Mesenchymal stem cell (in vitro differentiated cells and primary cell): ENCODE results near the gene SMIM12.

Source experiments
- DNase-seq: peaks from one replicate; pipeline ENCODE4 v3.0.0-alpha.2; 2013
- H2AFZ ChIP-seq: one replicate; pipeline ENCODE4 v1.6.1; 2013; ENCODE audit warnings: low read depth, mild to moderate bottlenecking, control low read depth, inconsistent platforms, low read length, moderate library complexity
- H2AK5ac ChIP-seq: 2 replicates; pipeline ENCODE4 v1.6.1; 2013; ENCODE audit warnings: low read length, moderate library complexity, mild to moderate bottlenecking, inconsistent platforms; ENCODE audit not compliant: severe bottlenecking
- H2BK120ac ChIP-seq: one replicate; pipeline ENCODE4 v1.6.1; 2013; ENCODE audit warnings: low read depth, mild to moderate bottlenecking, inconsistent platforms, low read length, moderate library complexity
- H2BK12ac ChIP-seq, 2 experiments: one replicate each; pipeline ENCODE4 v1.6.1; 2013; ENCODE audit warnings: inconsistent platforms in 2 of 2, low read length in 2 of 2, mild to moderate bottlenecking in 2 of 2, moderate library complexity in 2 of 2, control low read depth in 1 of 2
- H2BK15ac ChIP-seq: one replicate; pipeline ENCODE4 v1.6.1; 2013; ENCODE audit warnings: mild to moderate bottlenecking, low read depth, inconsistent platforms; ENCODE audit not compliant: poor library complexity, severe bottlenecking
- H2BK5ac ChIP-seq: 2 replicates; pipeline ENCODE4 v1.6.1; 2013; ENCODE audit warnings: low read depth, mild to moderate bottlenecking, low read length, control low read depth, inconsistent platforms; ENCODE audit not compliant: poor library complexity, severe bottlenecking
- H3K14ac ChIP-seq, 2 experiments: one replicate each; pipeline ENCODE4 v1.6.1; 2013; ENCODE audit warnings: inconsistent platforms in 2 of 2, low read length in 2 of 2, control low read depth in 1 of 2, mild to moderate bottlenecking in 1 of 2, moderate library complexity in 1 of 2
- H3K18ac ChIP-seq, 2 experiments: one replicate each; pipeline ENCODE4 v1.6.1; 2013; ENCODE audit warnings: inconsistent platforms in 2 of 2, low read length in 2 of 2, control low read depth in 1 of 2, low read depth in 1 of 2, mild to moderate bottlenecking in 1 of 2
- H3K23ac ChIP-seq, 2 experiments: one replicate each; pipeline ENCODE4 v1.6.1; 2013; ENCODE audit warnings: inconsistent platforms in 2 of 2, low read length in 2 of 2, mild to moderate bottlenecking in 2 of 2, moderate library complexity in 2 of 2, control low read depth in 1 of 2
- H3K27ac ChIP-seq: 2 replicates; pipeline ENCODE4 v1.5.1; 2013; ENCODE audit warnings: mild to moderate bottlenecking, moderate library complexity, low read length, control low read depth, inconsistent platforms; ENCODE audit not compliant: poor library complexity, severe bottlenecking
- H3K27me3 ChIP-seq, 2 experiments: 2 replicates each; pipeline versions ENCODE4 v1.6.1 to v1.7.0; 2013; ENCODE audit warnings: low read length in 2 of 2, mild to moderate bottlenecking in 2 of 2, moderate library complexity in 2 of 2, control low read depth in 1 of 2, inconsistent platforms in 1 of 2; ENCODE audit not compliant: control insufficient read depth in 1 of 2, insufficient read depth in 1 of 2
- H3K36me3 ChIP-seq, 2 experiments: 2 replicates each; pipeline versions ENCODE4 v1.6.1 to v1.7.0; 2013; ENCODE audit warnings: low read length in 2 of 2, control low read depth in 1 of 2, inconsistent platforms in 1 of 2, low read depth in 1 of 2, mild to moderate bottlenecking in 1 of 2; ENCODE audit not compliant: insufficient read depth in 2 of 2, control insufficient read depth in 1 of 2
- H3K4ac ChIP-seq, 2 experiments: one replicate each; pipeline ENCODE4 v1.6.1; 2013; ENCODE audit warnings: inconsistent platforms in 2 of 2, low read length in 2 of 2, mild to moderate bottlenecking in 2 of 2, moderate library complexity in 2 of 2, control low read depth in 1 of 2, low read depth in 1 of 2
- H3K4me1 ChIP-seq: 2 replicates; pipeline ENCODE4 v1.6.1; 2013; ENCODE audit warnings: low read depth, low read length, control low read depth; ENCODE audit not compliant: control insufficient read depth, insufficient read depth
- H3K4me2 ChIP-seq: 2 replicates; pipeline ENCODE4 v1.6.1; 2013; ENCODE audit warnings: low read length, mild to moderate bottlenecking, inconsistent platforms; ENCODE audit not compliant: poor library complexity, severe bottlenecking
- H3K4me3 ChIP-seq, 2 experiments: 2 replicates each; pipeline versions ENCODE4 v1.5.1 to v1.7.0; 2013; ENCODE audit warnings: low read length in 2 of 2, mild to moderate bottlenecking in 2 of 2, control low read depth in 1 of 2, low read depth in 1 of 2; ENCODE audit not compliant: insufficient read depth in 1 of 2
- H3K79me1 ChIP-seq: replicated peaks from 2 replicates; pipeline ENCODE4 v1.6.1; 2013; ENCODE audit warnings: mild to moderate bottlenecking, control low read depth, low read length, inconsistent platforms; ENCODE audit not compliant: poor library complexity, severe bottlenecking
- H3K9ac ChIP-seq: 2 replicates; pipeline ENCODE4 v1.7.0; 2013; ENCODE audit warnings: mild to moderate bottlenecking, low read length, moderate library complexity
- H3K9me3 ChIP-seq: 2 replicates; pipeline ENCODE4 v1.7.0; 2013; ENCODE audit warnings: mild to moderate bottlenecking, low read length; ENCODE audit not compliant: control insufficient read depth
- H4K8ac ChIP-seq: one replicate; pipeline ENCODE4 v1.6.1; 2013; ENCODE audit warnings: inconsistent platforms, mild to moderate bottlenecking, low read length, moderate library complexity
- H4K91ac ChIP-seq: one replicate; pipeline ENCODE4 v1.6.1; 2013; ENCODE audit warnings: mild to moderate bottlenecking, low read length, inconsistent platforms
- WGBS: methylation state at CpG from one replicate; pipeline ENCODE4 v1.1.7; 2013; ENCODE audit warnings: mixed read lengths; 5-methylcytosine and 5-hydroxymethylcytosine counted together

SMIM12 gene

GRCh38 chr1:34869760-34870159 is 10.2 kb upstream of the SMIM12 start:
- Histone ChIP-seq H3K27ac (no peak overlapping the region), H3K9ac (no peak overlapping the region), H3K4ac (no peak overlapping the region), H2BK5ac (no peak overlapping the region), H2AK5ac (no peak overlapping the region), H4K91ac (no peak overlapping the region), H3K4me2 (no peak overlapping the region), H3K79me1 (no peaks in the 10 kb centered on the region), H3K36me3 (no peaks in the 10 kb centered on the region), H4K8ac (no peak overlapping the region), H2BK120ac (no peak overlapping the region), H3K18ac (no peak overlapping the region), H3K4me3 (no peak overlapping the region), H3K14ac (no peak overlapping the region), H3K4me1 (peaks cover 12% of the 10 kb centered on the region), H3K9me3 (peaks cover 4% of the 10 kb centered on the region), H3K23ac (no peak overlapping the region), H2AFZ (no peak overlapping the region), H3K27me3 (peaks cover 60 to 74% of the 10 kb centered on the region in 2 experiments), H2BK12ac (no peak overlapping the region), H2BK15ac (no peak overlapping the region)
- no peak for DNase-seq
- WGBS: 87% methylated on average over 4 of the region's 4 CpGs

DNA sequence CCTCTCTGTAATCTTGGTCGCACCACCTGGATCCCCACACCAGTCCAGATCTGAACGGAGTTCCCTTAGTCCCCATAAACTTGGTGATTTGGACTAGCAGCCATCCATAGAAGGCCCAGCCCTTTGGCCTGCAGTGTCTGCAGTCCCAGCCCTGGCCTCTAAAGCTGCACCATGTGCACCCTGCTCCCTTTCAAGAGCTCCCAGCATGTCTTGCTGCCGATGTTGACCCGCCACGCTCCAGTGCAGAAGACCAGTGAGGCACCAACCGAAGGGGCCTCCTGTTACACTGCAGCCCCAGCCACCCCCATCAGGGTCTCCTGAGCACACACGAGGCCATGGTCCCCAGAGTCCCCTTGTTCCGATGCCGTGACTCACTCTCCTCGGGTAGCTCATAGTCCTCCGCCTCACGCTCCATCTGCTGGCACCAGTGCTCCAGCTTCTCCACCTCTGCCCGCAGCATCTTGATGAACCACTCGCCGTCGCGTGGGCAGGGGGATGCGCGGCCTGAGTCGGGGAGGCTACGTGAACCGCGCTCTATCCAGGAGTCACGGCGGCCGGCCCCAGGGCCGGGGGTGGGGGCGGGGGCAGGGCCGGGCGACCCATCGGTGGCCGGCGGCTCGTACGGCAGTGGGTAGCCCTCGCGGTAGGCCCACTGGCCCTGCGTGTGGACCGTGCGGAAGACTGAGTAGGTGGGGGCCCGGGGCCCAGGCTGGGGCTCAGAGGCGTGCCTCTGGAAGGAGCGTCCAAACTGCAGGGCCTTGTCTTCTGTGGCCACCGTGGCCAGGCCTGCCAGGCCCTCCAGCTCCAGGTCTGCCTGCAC is 8.9 kb upstream of the SMIM12 start:
- no peaks in the 10 kb centered on the region for H3K36me3 ChIP-seq
- no peak overlapping the region for H3K9ac ChIP-seq
- no peak overlapping the region for H2BK120ac ChIP-seq
- H3K4me2 ChIP-seq: no peak overlapping the region
- no peak overlapping the region for H2BK5ac ChIP-seq
- 93% methylated on average over 34 of the region's 44 CpGs for WGBS
- no peak overlapping the region for H3K14ac ChIP-seq
- H3K23ac ChIP-seq: no peak overlapping the region
- no peak overlapping the region for H4K91ac ChIP-seq
- H3K27ac ChIP-seq: no peak overlapping the region
- H3K4ac ChIP-seq: no peak overlapping the region
- H3K79me1 ChIP-seq: no peaks in the 10 kb centered on the region
- no peaks in the 10 kb centered on the region for H3K9me3 ChIP-seq
- H3K27me3 ChIP-seq: peaks cover 60 to 71% of the 10 kb centered on the region in 2 experiments
- H2BK15ac ChIP-seq: no peak overlapping the region
- H3K18ac ChIP-seq: no peak overlapping the region
- H4K8ac ChIP-seq: no peak overlapping the region
- no peak overlapping the region for H2AFZ ChIP-seq
- H2AK5ac ChIP-seq: no peak overlapping the region
- H3K4me1 ChIP-seq: peaks cover 12% of the 10 kb centered on the region
- no peak overlapping the region for H3K4me3 ChIP-seq
- H2BK12ac ChIP-seq: no peak overlapping the region
- no peak for DNase-seq

DNA sequence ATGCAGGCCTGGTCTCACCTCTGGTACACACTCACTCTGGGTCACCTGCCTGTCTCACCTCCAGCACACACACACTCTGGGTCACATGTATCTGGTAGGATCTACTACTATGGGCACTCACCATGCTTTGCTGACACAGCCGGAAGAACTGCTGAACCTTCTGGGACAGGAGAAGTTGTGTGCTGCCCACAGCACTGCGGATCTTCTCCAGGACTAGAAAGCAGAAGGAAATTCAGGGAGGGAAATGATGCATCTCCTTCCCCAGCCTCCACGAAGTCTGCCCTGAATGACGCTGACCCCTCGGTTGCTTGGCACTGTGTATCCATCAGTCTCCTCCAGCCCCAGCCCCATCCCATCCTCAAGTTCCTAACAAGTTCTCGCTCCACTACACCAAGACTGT is 7.9 kb upstream of the SMIM12 start:
- H2BK5ac ChIP-seq: no peak overlapping the region
- no peak overlapping the region for H3K14ac ChIP-seq
- no peak overlapping the region for H2AFZ ChIP-seq
- H2AK5ac ChIP-seq: no peak overlapping the region
- no peak for DNase-seq
- H3K36me3 ChIP-seq: no peaks in the 10 kb centered on the region
- no peaks in the 10 kb centered on the region for H3K79me1 ChIP-seq
- H3K9me3 ChIP-seq: no peaks in the 10 kb centered on the region
- H3K4me2 ChIP-seq: no peak overlapping the region
- H3K27ac ChIP-seq: no peak overlapping the region
- H4K8ac ChIP-seq: no peak overlapping the region
- H3K18ac ChIP-seq: no peak overlapping the region
- WGBS: 91% methylated on average over 6 of the region's 6 CpGs
- H3K4ac ChIP-seq: no peak overlapping the region
- H3K27me3 ChIP-seq: peaks cover 58 to 66% of the 10 kb centered on the region in 2 experiments
- H4K91ac ChIP-seq: no peak overlapping the region
- no peak overlapping the region for H2BK120ac ChIP-seq
- H3K9ac ChIP-seq: no peak overlapping the region
- H3K4me3 ChIP-seq: no peak overlapping the region
- no peak overlapping the region for H2BK12ac ChIP-seq
- no peak overlapping the region for H3K23ac ChIP-seq
- no peak overlapping the region for H2BK15ac ChIP-seq
- peaks cover 12% of the 10 kb centered on the region for H3K4me1 ChIP-seq

- H4K8ac ChIP-seq: peak overlapping the region; percentile 67
- H3K27me3 ChIP-seq: peaks cover 57 to 63% of the 10 kb centered on the region in 2 experiments
- H2BK15ac ChIP-seq: no peak overlapping the region
- no peaks in the 10 kb centered on the region for H3K79me1 ChIP-seq
- H3K4me3 ChIP-seq: peak overlapping the region in 1 of 2 experiments; percentile 84
- peak overlapping the region; percentile 90 for H3K9ac ChIP-seq
- H4K91ac ChIP-seq: no peak overlapping the region
- H2BK12ac ChIP-seq: no peak overlapping the region
- no peak overlapping the region for H3K27ac ChIP-seq
- peak overlapping the region; percentile 49 for H2AFZ ChIP-seq
- H3K18ac ChIP-seq: no peak overlapping the region
- no peaks in the 10 kb centered on the region for H3K36me3 ChIP-seq
- no peak overlapping the region for H2BK120ac ChIP-seq
- H2BK5ac ChIP-seq: no peak overlapping the region
- no peak for DNase-seq
- no peak overlapping the region for H3K14ac ChIP-seq
- no peaks in the 10 kb centered on the region for H3K9me3 ChIP-seq
- H3K4me1 ChIP-seq: peaks cover 12% of the 10 kb centered on the region
- WGBS: 60% methylated on average over 9 of the region's 9 CpGs
- H3K23ac ChIP-seq: peak overlapping the region in 1 of 2 experiments; percentile 54
- H2AK5ac ChIP-seq: no peak overlapping the region
- H3K4me2 ChIP-seq: peak overlapping the region; percentile 96
- peak overlapping the region in 1 of 2 experiments; percentile 33 for H3K4ac ChIP-seq
Observed at GRCh38 chr1:34866762-34867109, 7.2 kb upstream of the SMIM12 start.
